Adrenal gland (tissue), 12 donors: ENCODE measurements around the gene CAVIN1. TPM values are rescaled to one million over a fixed set of nuclear protein-coding genes. Genes with fewer than 3 reads are reported as not detected.
"Not testable (repeated sequence)": the region's sequence is repeated elsewhere in the genome, so short reads cannot be mapped to it uniquely, and the experiment has no call there.

Source experiments
- DNase-seq, 7 donors: peaks; one replicate each; pipeline ENCODE4 v3.0.0-alpha.2; 2019 to 2020
- H3K27ac ChIP-seq, 5 donors: fragments of 200-600 bp; sonication (generic) in 4 of 5; 1 replicate in 3 of 5; 2 replicates in 2 of 5; pipeline versions ENCODE4 v1.5.1 to v1.8.0; 2016 to 2020; ENCODE audit warnings: mild to moderate bottlenecking in 1 of 5
- H3K27me3 ChIP-seq: fragments of 200-600 bp; 2 replicates; pipeline ENCODE4 v1.8.0; 2021
- H3K36me3 ChIP-seq, 2 donors: fragments of 200-600 bp; replicated peaks in 1 of 2; 1 replicate in 1 of 2; 2 replicates in 1 of 2; pipeline versions ENCODE4 v1.5.1 to v1.8.0; 2018 to 2022
- H3K4me1 ChIP-seq, 2 donors: fragments of 200-600 bp; replicated peaks in 1 of 2; 1 replicate in 1 of 2; 2 replicates in 1 of 2; pipeline versions ENCODE4 v1.5.1 to v1.8.0; 2018 to 2021
- H3K4me3 ChIP-seq, 4 donors: fragments of 200-600 bp; sonication (generic) in 3 of 4; one replicate each; pipeline ENCODE4 v1.5.1; 2016 to 2018
- H3K9me3 ChIP-seq, 3 donors: fragments of 200-600 bp; sonication (generic) in 1 of 3; replicated peaks in 1 of 3; 1 replicate in 2 of 3; 2 replicates in 1 of 3; pipeline versions ENCODE4 v1.5.1 to v1.8.0; 2016 to 2021
- POLR2A ChIP-seq, 2 donors: fragments of 450-650 bp; IDR thresholded peaks; one replicate each; pipeline ENCODE4 v1.6.1; 2017; ENCODE audit warnings: antibody characterized with exemption in 2 of 2, mild to moderate bottlenecking in 2 of 2, moderate library complexity in 1 of 2
- WGBS, 4 donors: extraction: QIAGEN DNeasy Blood & Tissue Kit in 2 of 4; methylation state at CpG; one replicate each; pipeline versions ENCODE4 v1.1.5 to v1.1.7; 2013 to 2017; 5-methylcytosine and 5-hydroxymethylcytosine counted together
- intact Hi-C, 2 donors: fragments of 100-400 bp; cut with DNase I; formaldehyde crosslinking; loops; one replicate each; pipeline versions ENCODE4 v1.14.1 to v1.15.0; 2022 to 2023
- polyA plus RNA-seq, 3 donors: library from polyadenylated mRNA; stranded (reverse); fragments of 200-250 nt in 2 of 3; fragments of 350-450 nt in 1 of 3; fragmentation: Illumina TruSeq in 1 of 3; extraction: RNeasy Lipid Tissue Mini Kit (QIAGEN cat#74804) in 1 of 3; gene quantifications; one replicate each; pipeline ENCODE4 v1.2.3, GENCODE V29; 2013 to 2014
- total RNA-seq, 9 donors: library from RNA; depleted of rRNA in 4 of 9; stranded (reverse); fragments of >200 nt in 4 of 9; fragments of 120-200 nt in 1 of 9; fragmentation: NEBNext Ultra II Directional in 1 of 9; extraction: Animal tissue kit (Norgen Biotek cat#: 25700) in 1 of 9; gene quantifications; one replicate each; pipeline versions ENCODE4 v1.1.0 to v1.2.4, GENCODE V29; 2013 to 2023
- TF ChIP-seq, protein P1 (sequence below), 6 experiments: fragments of 450-650 bp in 4 of 6; fragments of 200-600 bp in 2 of 6; sonication (generic) in 1 of 6; IDR thresholded peaks; 1 replicate in 5 of 6; 2 replicates in 1 of 6; pipeline versions ENCODE4 v1.5.1 to v1.8.0; 2016 to 2021; ENCODE audit warnings: antibody characterized with exemption in 6 of 6, mild to moderate bottlenecking in 2 of 6, moderate library complexity in 1 of 6
- donor health status: healthy with polysubstance abuse.
- donor health status: Bipolar disorder and iron deficiency.
- donor health status: DM: yes; HTN: yes; CAD: no.
- donor health status: DM: no; HTN: no; CAD: no.
- donor health status: DM: no; HTN: no; CAD: no.
- donor health status: DM: yes; HTN: yes; CAD: no.

CAVIN1 gene
- total and polyA plus RNA-seq, 12 donors = 13.1 to 206 (median 132) TPM

DNA sequence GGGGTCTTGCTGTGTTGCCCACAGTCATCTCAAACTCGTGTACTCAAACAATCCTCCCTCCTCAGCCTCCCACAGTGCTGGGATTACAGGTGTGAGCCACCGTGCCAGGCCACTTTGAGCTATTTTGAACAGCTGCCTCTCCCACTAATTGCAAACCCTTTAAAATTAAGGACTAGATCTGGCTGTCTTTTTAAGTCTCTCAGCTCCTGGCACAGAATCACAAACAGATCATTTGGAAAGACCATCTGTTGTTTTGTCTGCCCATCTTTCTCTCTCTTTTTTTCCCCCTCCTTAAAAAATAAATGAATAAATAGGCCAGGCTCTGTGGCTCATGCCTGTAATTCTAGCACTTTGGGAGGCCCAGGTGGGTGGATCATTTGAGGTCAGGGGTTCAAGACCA, 23.9 kb downstream of the CAVIN1 start:
- no peaks in the 10 kb centered on the region for H3K27me3 ChIP-seq
- H3K9me3 ChIP-seq = no peaks in the 10 kb centered on the region
- H3K4me3 ChIP-seq = no peak overlapping the region
- peak in 1 of 7 donors; percentile 5 for DNase-seq
- H3K36me3 ChIP-seq = peaks cover 0 to 12% of the 10 kb centered on the region in 2 donors
- TF ChIP-seq, protein P1, sequence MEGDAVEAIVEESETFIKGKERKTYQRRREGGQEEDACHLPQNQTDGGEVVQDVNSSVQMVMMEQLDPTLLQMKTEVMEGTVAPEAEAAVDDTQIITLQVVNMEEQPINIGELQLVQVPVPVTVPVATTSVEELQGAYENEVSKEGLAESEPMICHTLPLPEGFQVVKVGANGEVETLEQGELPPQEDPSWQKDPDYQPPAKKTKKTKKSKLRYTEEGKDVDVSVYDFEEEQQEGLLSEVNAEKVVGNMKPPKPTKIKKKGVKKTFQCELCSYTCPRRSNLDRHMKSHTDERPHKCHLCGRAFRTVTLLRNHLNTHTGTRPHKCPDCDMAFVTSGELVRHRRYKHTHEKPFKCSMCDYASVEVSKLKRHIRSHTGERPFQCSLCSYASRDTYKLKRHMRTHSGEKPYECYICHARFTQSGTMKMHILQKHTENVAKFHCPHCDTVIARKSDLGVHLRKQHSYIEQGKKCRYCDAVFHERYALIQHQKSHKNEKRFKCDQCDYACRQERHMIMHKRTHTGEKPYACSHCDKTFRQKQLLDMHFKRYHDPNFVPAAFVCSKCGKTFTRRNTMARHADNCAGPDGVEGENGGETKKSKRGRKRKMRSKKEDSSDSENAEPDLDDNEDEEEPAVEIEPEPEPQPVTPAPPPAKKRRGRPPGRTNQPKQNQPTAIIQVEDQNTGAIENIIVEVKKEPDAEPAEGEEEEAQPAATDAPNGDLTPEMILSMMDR (IDR thresholded peaks at IDR 0.05) = no peak
- no peak for TF ChIP-seq POLR2A (IDR thresholded peaks at IDR 0.05)
- 76 to 84% (median 78%) methylated on average over 2 of the region's 2 CpGs for WGBS, 4 donors
- intact Hi-C loops = no loop called here
- H3K27ac ChIP-seq = peak overlapping the region in 1 of 5 donors; percentile 39
- H3K4me1 ChIP-seq = peaks cover 0 to 13% of the 10 kb centered on the region in 2 donors

- H3K27ac ChIP-seq, intact Hi-C loops, H3K27me3 ChIP-seq, H3K9me3 ChIP-seq, H3K4me3 ChIP-seq, H3K36me3 ChIP-seq: not testable (repeated sequence)
- 85 to 98% (median 92%) methylated on average over 8 of the region's 8 CpGs for WGBS, 4 donors
- H3K4me1 ChIP-seq = peaks cover 0 to 13% of the 10 kb centered on the region in 2 donors
- peak in 1 of 7 donors; percentile 8 for DNase-seq
Observed at GRCh38 chr17:42395601-42396000, 27.5 kb downstream of the CAVIN1 start.

GRCh38 chr17:42394838-42395237, 28.2 kb downstream of the CAVIN1 start:
- intact Hi-C loops = no loop called here
- DNase-seq = peak in 1 of 7 donors; percentile 10
- TF ChIP-seq, protein P1 (IDR thresholded peaks at IDR 0.05) = no peak
- TF ChIP-seq POLR2A (IDR thresholded peaks at IDR 0.05) = no peak
- Histone ChIP-seq H3K27ac (no peak overlapping the region), H3K36me3 (no peaks in the 10 kb centered on the region), H3K27me3 (no peaks in the 10 kb centered on the region), H3K9me3 (no peaks in the 10 kb centered on the region), H3K4me3 (no peak overlapping the region), H3K4me1 (peaks cover 0 to 14% of the 10 kb centered on the region in 2 donors)
- 85 to 93% (median 90%) methylated on average over 4 of the region's 4 CpGs for WGBS, 4 donors

DNA sequence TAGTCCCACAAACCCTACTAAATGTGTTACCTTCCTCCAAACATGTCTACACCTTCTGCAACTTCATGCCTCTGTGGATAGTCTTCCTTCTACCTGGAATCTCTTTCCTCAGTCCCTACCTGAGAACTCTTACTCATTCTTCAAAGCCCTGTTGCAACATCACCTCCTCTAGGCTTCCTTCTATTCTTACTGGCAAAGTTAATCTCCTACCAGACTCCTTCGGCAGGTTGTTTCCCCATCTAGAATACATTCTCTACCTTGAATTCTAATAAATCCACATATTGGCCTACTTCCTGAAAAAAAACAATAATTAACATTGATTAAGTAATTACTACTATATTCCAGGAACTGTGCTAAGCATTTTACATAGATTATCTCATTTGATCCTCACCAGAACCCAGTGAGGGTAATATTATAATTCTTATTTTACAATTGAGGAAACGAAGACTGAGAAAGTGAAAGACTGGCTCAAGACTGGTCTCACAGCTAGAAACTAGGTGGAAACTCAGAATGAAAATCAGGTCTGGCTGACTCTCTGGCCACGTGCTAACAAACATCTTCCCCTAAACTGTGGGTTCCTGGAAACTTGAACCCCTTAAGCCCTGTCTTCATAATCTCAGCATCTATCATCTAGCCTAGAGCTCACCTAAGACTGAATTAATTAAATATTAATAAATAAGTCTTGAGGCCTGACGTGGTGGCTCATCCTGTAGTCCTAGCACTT, 30.2 kb downstream of the CAVIN1 start:
- peaks cover 0 to 11% of the 10 kb centered on the region in 2 donors for H3K4me1 ChIP-seq
- no peaks in the 10 kb centered on the region for H3K36me3 ChIP-seq
- intact Hi-C loops = no loop called here
- DNase-seq = no peak
- no peak overlapping the region for H3K27ac ChIP-seq
- no peaks in the 10 kb centered on the region for H3K9me3 ChIP-seq
- H3K4me3 ChIP-seq = no peak overlapping the region
- TF ChIP-seq POLR2A (IDR thresholded peaks at IDR 0.05) = no peak
- TF ChIP-seq, protein P1 (IDR thresholded peaks at IDR 0.05) = no peak
- WGBS, 4 donors = 82 to 90% (median 86%) methylated on average over 4 of the region's 4 CpGs
- no peaks in the 10 kb centered on the region for H3K27me3 ChIP-seq

DNA sequence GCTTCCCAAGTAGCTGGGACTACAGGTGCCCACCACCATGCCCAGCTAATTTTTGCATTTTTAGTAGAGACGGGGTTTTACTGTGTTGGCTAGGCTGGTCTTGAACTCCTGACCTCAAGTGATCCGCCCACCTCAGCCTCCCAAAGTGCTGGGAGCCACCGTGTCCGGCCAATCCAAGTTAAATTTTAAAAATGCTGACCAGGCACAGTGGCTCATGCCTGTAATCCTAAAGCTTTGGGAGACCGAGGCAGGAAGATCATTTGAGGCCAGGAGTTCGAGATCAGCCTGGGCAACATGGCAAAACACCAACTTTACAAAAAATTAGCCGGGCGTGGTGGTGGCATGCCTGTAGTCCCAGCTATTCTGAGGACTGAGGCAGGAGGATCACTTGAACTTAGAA, 31.6 kb downstream of the CAVIN1 start:
- H3K9me3 ChIP-seq, H3K4me3 ChIP-seq, intact Hi-C loops, H3K36me3 ChIP-seq, H3K27me3 ChIP-seq, H3K27ac ChIP-seq: not testable (repeated sequence)
- peak in 1 of 7 donors; percentile 10 for DNase-seq
- peaks cover 8 to 17% of the 10 kb centered on the region in 2 donors for H3K4me1 ChIP-seq
- WGBS, 4 donors = 93 to 95% (median 95%) methylated on average over 8 of the region's 8 CpGs
